Epithelial cell of proximal tubule (primary cell): ENCODE results near the gene RRP1. TPM values are rescaled to one million over a fixed set of nuclear protein-coding genes. Genes with fewer than 3 reads are reported as not detected.

Experiments
- DNase-seq: peaks from one replicate; pipeline ENCODE4 v3.0.0-alpha.2; 2011; ENCODE audit warnings: low read depth
- H3K4me3 ChIP-seq: 2 replicates; pipeline ENCODE4 v1.5.1; 2011; ENCODE audit warnings: low read depth, mild to moderate bottlenecking, low read length
- total RNA-seq: library from RNA; depleted of rRNA; stranded (reverse); fragments of >200 nt; gene quantifications from 2 replicates; pipeline ENCODE4 v1.2.3, GENCODE V29; 2015
- TF ChIP-seq, protein P1 (sequence below): conservative IDR thresholded peaks from 2 replicates; pipeline ENCODE4 v1.5.1; 2012; ENCODE audit warnings: low read depth, mild to moderate bottlenecking, low read length

The RRP1 gene
- total RNA-seq, 1 donor from 2014 or later, result 26.1 TPM

DNA sequence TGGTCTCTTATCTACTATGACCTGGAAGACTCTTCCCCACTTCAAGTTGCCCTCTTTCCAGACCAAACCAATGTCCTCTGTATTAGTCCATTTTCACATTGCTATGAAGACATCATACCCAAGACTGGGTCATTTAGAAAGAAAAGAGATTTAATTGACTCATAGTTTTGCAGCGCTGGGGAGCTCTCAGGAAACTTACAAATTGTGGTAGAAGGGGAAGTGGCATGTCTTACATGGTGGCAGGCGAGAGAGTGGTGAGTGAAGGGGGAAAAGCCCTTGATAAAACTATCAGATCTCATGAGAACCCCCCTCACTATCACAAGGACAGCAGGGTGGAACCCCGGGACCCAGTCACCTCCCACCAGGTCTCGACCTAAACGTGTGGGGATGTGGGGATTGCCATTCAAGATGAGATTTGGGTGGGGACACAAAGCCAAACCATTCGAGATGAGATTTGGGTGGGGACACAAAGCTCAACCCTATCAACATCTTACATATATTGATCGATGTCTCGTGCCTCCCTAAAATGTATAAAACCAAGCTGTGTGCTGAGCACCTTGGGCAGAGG is 61.4 kb downstream of the RRP1 start:
- TF ChIP-seq, protein P1, sequence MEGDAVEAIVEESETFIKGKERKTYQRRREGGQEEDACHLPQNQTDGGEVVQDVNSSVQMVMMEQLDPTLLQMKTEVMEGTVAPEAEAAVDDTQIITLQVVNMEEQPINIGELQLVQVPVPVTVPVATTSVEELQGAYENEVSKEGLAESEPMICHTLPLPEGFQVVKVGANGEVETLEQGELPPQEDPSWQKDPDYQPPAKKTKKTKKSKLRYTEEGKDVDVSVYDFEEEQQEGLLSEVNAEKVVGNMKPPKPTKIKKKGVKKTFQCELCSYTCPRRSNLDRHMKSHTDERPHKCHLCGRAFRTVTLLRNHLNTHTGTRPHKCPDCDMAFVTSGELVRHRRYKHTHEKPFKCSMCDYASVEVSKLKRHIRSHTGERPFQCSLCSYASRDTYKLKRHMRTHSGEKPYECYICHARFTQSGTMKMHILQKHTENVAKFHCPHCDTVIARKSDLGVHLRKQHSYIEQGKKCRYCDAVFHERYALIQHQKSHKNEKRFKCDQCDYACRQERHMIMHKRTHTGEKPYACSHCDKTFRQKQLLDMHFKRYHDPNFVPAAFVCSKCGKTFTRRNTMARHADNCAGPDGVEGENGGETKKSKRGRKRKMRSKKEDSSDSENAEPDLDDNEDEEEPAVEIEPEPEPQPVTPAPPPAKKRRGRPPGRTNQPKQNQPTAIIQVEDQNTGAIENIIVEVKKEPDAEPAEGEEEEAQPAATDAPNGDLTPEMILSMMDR, result no peak
- no peak for DNase-seq
- no peak overlapping the region for H3K4me3 ChIP-seq

DNA sequence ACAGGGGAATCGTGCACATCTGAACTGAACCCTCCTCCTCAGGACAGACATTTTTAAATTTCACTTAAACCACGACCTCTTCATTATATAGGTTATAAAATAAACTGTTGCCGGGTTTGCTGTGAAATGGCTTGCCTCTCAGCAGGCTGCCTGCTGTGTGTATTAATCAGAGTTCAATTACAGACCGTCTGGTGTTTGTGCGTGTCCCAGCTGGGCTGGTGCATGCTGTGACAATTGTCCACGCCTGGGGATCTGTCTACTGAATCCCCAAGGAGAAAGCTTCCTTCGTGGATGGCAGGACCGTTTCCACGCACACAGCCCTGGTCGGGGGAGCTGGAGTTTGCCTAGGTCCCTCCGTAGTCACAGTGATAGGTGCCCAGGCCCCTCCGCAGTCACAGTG is 62.2 kb downstream of the RRP1 start:
- TF ChIP-seq, protein P1, result no peak
- no peak for DNase-seq
- no peak overlapping the region for H3K4me3 ChIP-seq

DNA sequence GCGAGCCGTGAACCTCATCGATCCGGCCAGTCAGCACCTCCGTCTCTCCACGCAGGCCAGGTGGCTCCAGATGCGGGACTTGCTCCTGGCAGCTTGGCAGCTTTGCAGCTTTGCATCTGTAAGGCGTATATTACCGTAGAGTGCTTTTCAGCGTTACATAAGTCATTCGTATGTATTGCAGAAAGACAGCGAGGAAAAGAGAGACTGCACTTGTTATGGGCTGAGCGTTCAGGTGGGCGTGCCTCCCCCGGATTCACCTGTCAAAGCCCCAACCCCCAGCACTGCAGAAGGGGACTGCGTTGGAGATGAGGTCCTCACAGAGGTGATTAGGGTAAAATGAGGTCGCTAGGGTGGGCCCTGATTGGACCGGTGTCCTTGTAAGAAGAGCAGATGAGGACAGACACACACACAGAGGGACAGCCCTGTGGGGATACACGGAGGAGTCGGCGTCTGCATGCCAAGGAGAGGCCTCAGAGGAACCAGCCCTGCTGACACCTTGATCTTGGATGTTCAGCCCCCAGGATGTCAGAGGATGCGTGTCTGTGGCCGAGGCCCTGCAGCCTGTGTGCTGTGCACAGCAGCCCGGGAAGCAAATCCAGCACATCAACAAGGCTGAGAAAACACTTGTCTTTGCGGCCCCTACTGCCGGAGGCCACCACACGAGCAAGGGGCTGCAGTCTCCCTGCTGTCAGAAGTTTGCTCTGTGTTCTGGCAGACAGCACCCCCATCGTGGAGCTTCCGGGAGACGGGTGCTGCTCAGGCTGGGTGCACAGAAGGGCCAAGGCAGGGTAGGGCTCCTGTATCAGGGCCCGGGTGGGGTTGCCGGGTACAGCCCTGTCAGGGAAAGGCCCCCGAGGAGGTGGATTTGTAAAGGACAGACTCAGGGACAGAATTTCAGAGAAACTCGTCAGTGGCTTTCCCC is 64.7 kb downstream of the RRP1 start:
- DNase-seq, result no peak

More for the DNA sequence above, 64.7 kb downstream of the RRP1 start:
- TF ChIP-seq, protein P1, result no peak
- H3K4me3 ChIP-seq, result no peak overlapping the region

Other genes with a start within 250 kb of the RRP1 start
- 0.12 and 0.72 TPM in 2 replicates for gene HSF2BP, start 130.1 kb upstream of the RRP1 start, total RNA-seq
- 37.6 and 49.2 TPM in 2 replicates for gene RRP1B, start 130.0 kb upstream of the RRP1 start, total RNA-seq
- 121 and 130 TPM in 2 replicates for gene PDXK, start 70.4 kb upstream of the RRP1 start, total RNA-seq
- gene CSTB, start 13.3 kb upstream of the RRP1 start, total RNA-seq, result 11.0 and 20.1 TPM in 2 replicates
- 39.1 and 53.4 TPM in 2 replicates for gene AGPAT3, start 75.6 kb downstream of the RRP1 start, total RNA-seq
- 20.0 and 21.8 TPM in 2 replicates for gene TRAPPC10, start 222.7 kb downstream of the RRP1 start, total RNA-seq